Endothelial cell of umbilical vein (primary cell): Measurements from ENCODE around the gene PDCD2L. TPM values are rescaled to one million over a fixed set of nuclear protein-coding genes. Genes with fewer than 3 reads are reported as not detected.

ENCODE experiments used
- BruUV-seq: library from RNA; stranded (reverse); fragments of 400-500 nt; replicated peaks from 2 replicates; lab custom pipeline; 2021; lab: Mats Ljungman, UMichigan
- CTCF ChIA-PET: fragments of 300-600, 350-600 bp; sonication (Branson Sonifier 250); formaldehyde crosslinking; loops from one replicate; lab custom pipeline; 2021; ENCODE audit warnings: antibody characterized with exemption, inconsistent platforms; lab: Charles Lee
- POLR2A ChIA-PET: fragments of 300-600, 350-600 bp; sonication (Branson Sonifier 250); formaldehyde crosslinking; loops from one replicate; lab custom pipeline; 2021; ENCODE audit warnings: antibody characterized with exemption, inconsistent platforms; lab: Charles Lee
- DNase-seq: peaks from one replicate; pipeline ENCODE4 v3.0.0-alpha.2; 2011; ENCODE audit warnings: low read depth, low spot score
- FAIRE-seq: peaks from 2 replicates; lab custom pipeline; 2011; peaks lifted over from hg19 to GRCh38; lab: Jason Lieb, UNC
- H2AFZ ChIP-seq: 2 replicates; pipeline ENCODE4 v1.6.0; 2012; ENCODE audit warnings: low read depth, low read length, control low read depth, inconsistent platforms
- H3K27ac ChIP-seq: 2 replicates; pipeline ENCODE4 v1.5.1; 2011; ENCODE audit warnings: low read depth, mild to moderate bottlenecking, control low read depth, low read length, moderate library complexity; ENCODE audit not compliant: insufficient read depth
- H3K27me3 ChIP-seq, 2 experiments: 2 replicates each; pipeline versions ENCODE4 v1.6.0 to v1.6.1; 2011; ENCODE audit warnings: low read length in 2 of 2, mixed read lengths in 1 of 2; ENCODE audit not compliant: control insufficient read depth in 2 of 2, insufficient read depth in 2 of 2
- H3K36me3 ChIP-seq, 2 experiments: 2 replicates in 1 of 2; 3 replicates in 1 of 2; pipeline ENCODE4 v1.5.1; 2011; ENCODE audit warnings: low read length in 2 of 2, mild to moderate bottlenecking in 1 of 2, moderate library complexity in 1 of 2; ENCODE audit not compliant: control insufficient read depth in 2 of 2, insufficient read depth in 2 of 2; ENCODE audit errors: extremely low read depth in 1 of 2
- H3K4me1 ChIP-seq: 3 replicates; pipeline ENCODE4 v1.5.1; 2011; ENCODE audit warnings: mild to moderate bottlenecking, low read length; ENCODE audit not compliant: control insufficient read depth, insufficient read depth; ENCODE audit errors: extremely low read depth
- H3K4me2 ChIP-seq: 2 replicates; pipeline ENCODE4 v1.6.1; 2011; ENCODE audit warnings: low read length, control low read depth, mixed read lengths; ENCODE audit not compliant: insufficient read depth
- H3K4me3 ChIP-seq, 3 experiments: fragments of 200-600 bp in 1 of 3; sonication (generic), shearing (Covaris generic) in 1 of 3; replicated peaks in 1 of 3; 2 replicates each; pipeline ENCODE4 v1.5.1; 2011 to 2016; ENCODE audit warnings: control low read depth in 3 of 3, low read length in 3 of 3, mild to moderate bottlenecking in 2 of 3, inconsistent platforms in 1 of 3, low read depth in 1 of 3, moderate library complexity in 1 of 3; ENCODE audit not compliant: insufficient read depth in 1 of 3
- H3K79me2 ChIP-seq: 2 replicates; pipeline ENCODE4 v1.6.0; 2012; ENCODE audit warnings: low read length, inconsistent platforms; ENCODE audit not compliant: control insufficient read depth, insufficient read depth
- H3K9ac ChIP-seq: replicated peaks from 2 replicates; pipeline ENCODE3; 2011; ENCODE audit warnings: low read length, control low read depth; ENCODE audit not compliant: insufficient read depth; ENCODE audit errors: extremely low read depth
- H3K9me1 ChIP-seq: replicated peaks from 3 replicates; pipeline ENCODE4 v1.6.0; 2011; ENCODE audit warnings: mild to moderate bottlenecking, low read length; ENCODE audit not compliant: control insufficient read depth, insufficient read depth; ENCODE audit errors: extremely low read depth
- H3K9me3 ChIP-seq: replicated peaks from 2 replicates; pipeline ENCODE4 v1.5.1; 2012; ENCODE audit warnings: low read length, inconsistent platforms; ENCODE audit not compliant: control insufficient read depth, insufficient read depth
- H4K20me1 ChIP-seq: replicated peaks from 2 replicates; pipeline ENCODE3; 2011; ENCODE audit warnings: mild to moderate bottlenecking, low read length; ENCODE audit not compliant: control insufficient read depth, insufficient read depth; ENCODE audit errors: extremely low read depth
- CTCF ChIP-seq, 2 donors: IDR thresholded peaks; 1 replicate in 1 of 2; 2 replicates in 1 of 2; pipeline ENCODE4 v1.5.1; 2011; ENCODE audit warnings: low read length in 2 of 2, mild to moderate bottlenecking in 2 of 2, moderate library complexity in 2 of 2, control low read depth in 1 of 2, inconsistent platforms in 1 of 2, low read depth in 1 of 2; ENCODE audit not compliant: insufficient read depth in 1 of 2; ENCODE audit errors: extremely low read depth in 1 of 2
- EZH2 ChIP-seq: IDR thresholded peaks from 2 replicates; pipeline ENCODE4 v1.6.1; 2012; ENCODE audit warnings: borderline replicate concordance, low read depth, mild to moderate bottlenecking, moderate library complexity, low read length, inconsistent platforms; ENCODE audit not compliant: severe bottlenecking
- FOS ChIP-seq: IDR thresholded peaks from 2 replicates; pipeline ENCODE4 v1.6.1; 2011; ENCODE audit warnings: mild to moderate bottlenecking, low read length, moderate library complexity, borderline replicate concordance; ENCODE audit not compliant: insufficient read depth
- GATA2 ChIP-seq: IDR thresholded peaks from 2 replicates; pipeline ENCODE4 v1.7.0; 2011; ENCODE audit warnings: low read depth, mild to moderate bottlenecking, moderate library complexity, mixed read lengths, low read length; ENCODE audit not compliant: insufficient read length, insufficient read depth
- JUN ChIP-seq: IDR thresholded peaks from 2 replicates; pipeline ENCODE4 v1.6.1; 2011; ENCODE audit warnings: borderline replicate concordance, low read depth; ENCODE audit not compliant: insufficient read length, insufficient read depth
- MYC ChIP-seq: IDR thresholded peaks from one replicate; pipeline ENCODE4 v1.6.1; 2011; ENCODE audit warnings: mild to moderate bottlenecking, low read depth, low read length
- POLR2A ChIP-seq: IDR thresholded peaks from 2 replicates; pipeline ENCODE4 v1.6.1; 2012; ENCODE audit warnings: low read depth, mild to moderate bottlenecking, control low read depth, low read length
- POLR2AphosphoS5 ChIP-seq: IDR thresholded peaks from 2 replicates; pipeline ENCODE4 v1.6.1; 2012; ENCODE audit warnings: low read depth, mild to moderate bottlenecking, control low read depth, low read length, moderate library complexity; ENCODE audit not compliant: insufficient read depth
- dilution Hi-C: fragments of 300-500 bp; cut with MboI; formaldehyde crosslinking; loops from one replicate; pipeline ENCODE4 v1.15.0; 2019; ENCODE audit warnings: low sequenced_read_pairs; ENCODE audit not compliant: extremely low pct_ligation_motif_present
- intact Hi-C: fragments of 100-400 bp; cut with micrococcal nuclease; formaldehyde crosslinking; loops from one replicate; pipeline ENCODE4 v1.10.0; 2022
- polyA plus RNA-seq, 4 experiments: library from polyadenylated mRNA; depleted of rRNA in 3 of 4; stranded (reverse) in 3 of 4; unstranded in 1 of 4; fragments of >200 nt; gene quantifications; 2 replicates each; pipeline versions ENCODE4 v1.2.1 to v1.2.3, GENCODE V29; 2011 to 2012; ENCODE audit warnings: missing spikeins in 1 of 4
- total RNA-seq: library from RNA; stranded (reverse); gene quantifications from 2 replicates; pipeline ENCODE4 v1.2.3, GENCODE V29; 2021
- TF ChIP-seq, protein P1 (sequence below): IDR thresholded peaks from 2 replicates; pipeline ENCODE4 v1.6.1; 2011; ENCODE audit not compliant: insufficient read depth, insufficient read length

PDCD2L gene
- total and polyA plus RNA-seq, 2 donors (not counting 3 experiments of a cell fraction or from before 2014, with no cell fraction given), result 12.4 to 20.3 TPM

- H3K9me3 ChIP-seq, result no peaks in the 10 kb centered on the region
- POLR2A ChIA-PET, result no interaction called here
- no peaks in the 10 kb centered on the region for H3K27me3 ChIP-seq
- H3K4me2 ChIP-seq, result no peak overlapping the region
- FAIRE-seq (no peak), DNase-seq (no peak)
- H3K36me3 ChIP-seq, result peaks cover 6 to 23% of the 10 kb centered on the region in 2 experiments
- no peak overlapping the region for H3K4me3 ChIP-seq
- H3K79me2 ChIP-seq, result peaks cover 28% of the 10 kb centered on the region
- H3K27ac ChIP-seq, result no peak overlapping the region
- H3K4me1 ChIP-seq, result peaks cover 5% of the 10 kb centered on the region
- TF ChIP-seq POLR2A (no peak), FOS (no peak), CTCF (IDR thresholded peaks at IDR 0.05; ENCODE audit: extremely low read depth in 1 of 2, insufficient read depth in 1 of 2, low read depth in 1 of 2, low read length in 2 of 2) (no peak), GATA2 (no peak), MYC (no peak), JUN (no peak), POLR2AphosphoS5 (no peak), EZH2 (no peak)
- TF ChIP-seq, protein P1, sequence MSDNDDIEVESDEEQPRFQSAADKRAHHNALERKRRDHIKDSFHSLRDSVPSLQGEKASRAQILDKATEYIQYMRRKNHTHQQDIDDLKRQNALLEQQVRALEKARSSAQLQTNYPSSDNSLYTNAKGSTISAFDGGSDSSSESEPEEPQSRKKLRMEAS, result no peak
- no peaks in the 10 kb centered on the region for H3K9me1 ChIP-seq
- H2AFZ ChIP-seq, result no peak overlapping the region
- intact Hi-C loops (no loop called here), dilution Hi-C loops (no loop called here)
- no TSS peak for BruUV-seq
- CTCF ChIA-PET, result no interaction called here
- no peaks in the 10 kb centered on the region for H4K20me1 ChIP-seq
- H3K9ac ChIP-seq, result no peak overlapping the region
Observed at GRCh38 chr19:34370983-34371382, 33.2 kb upstream of the PDCD2L start.
